ENCODE data around the gene GMPR2.

GMPR2 gene

GRCh38 chr14:24235804-24236688 is 3.3 kb downstream of the GMPR2 start:
- H3K27ac ChIP-seq: no peak overlapping the region

DNA sequence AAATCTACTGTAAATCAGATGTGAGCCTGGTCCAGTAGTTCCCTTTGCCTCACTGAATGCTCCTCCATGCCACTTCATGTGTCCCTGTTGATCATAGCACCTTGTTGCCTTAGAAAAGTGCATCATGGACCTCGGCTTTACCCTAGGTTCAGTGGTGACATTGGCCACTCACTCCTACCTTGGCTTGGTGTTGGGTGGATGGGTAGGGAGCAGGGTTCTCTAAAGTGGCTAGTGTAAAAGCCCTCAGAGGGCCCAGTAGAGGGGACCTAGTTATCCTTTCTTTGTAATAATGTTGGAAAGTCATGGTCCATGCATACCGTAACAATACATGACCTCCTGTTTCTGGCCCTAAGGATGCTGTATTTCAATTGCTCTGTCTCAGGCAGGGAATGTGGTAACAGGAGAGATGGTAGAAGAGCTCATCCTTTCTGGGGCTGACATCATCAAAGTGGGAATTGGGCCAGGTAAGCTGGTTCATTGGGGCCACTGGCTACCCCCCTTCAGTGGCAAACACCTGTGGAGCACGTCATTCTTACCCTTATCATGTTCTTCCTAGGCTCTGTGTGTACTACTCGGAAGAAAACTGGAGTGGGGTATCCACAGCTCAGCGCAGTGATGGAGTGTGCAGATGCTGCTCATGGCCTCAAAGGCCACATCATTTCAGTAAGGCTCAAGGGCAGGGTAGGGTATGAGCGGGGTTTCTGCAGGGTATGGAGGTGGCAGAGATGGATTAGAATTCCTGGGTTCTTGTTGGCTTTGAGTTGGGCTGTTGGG is 4.1 kb downstream of the GMPR2 start:
- TF ChIP-seq, protein P1, sequence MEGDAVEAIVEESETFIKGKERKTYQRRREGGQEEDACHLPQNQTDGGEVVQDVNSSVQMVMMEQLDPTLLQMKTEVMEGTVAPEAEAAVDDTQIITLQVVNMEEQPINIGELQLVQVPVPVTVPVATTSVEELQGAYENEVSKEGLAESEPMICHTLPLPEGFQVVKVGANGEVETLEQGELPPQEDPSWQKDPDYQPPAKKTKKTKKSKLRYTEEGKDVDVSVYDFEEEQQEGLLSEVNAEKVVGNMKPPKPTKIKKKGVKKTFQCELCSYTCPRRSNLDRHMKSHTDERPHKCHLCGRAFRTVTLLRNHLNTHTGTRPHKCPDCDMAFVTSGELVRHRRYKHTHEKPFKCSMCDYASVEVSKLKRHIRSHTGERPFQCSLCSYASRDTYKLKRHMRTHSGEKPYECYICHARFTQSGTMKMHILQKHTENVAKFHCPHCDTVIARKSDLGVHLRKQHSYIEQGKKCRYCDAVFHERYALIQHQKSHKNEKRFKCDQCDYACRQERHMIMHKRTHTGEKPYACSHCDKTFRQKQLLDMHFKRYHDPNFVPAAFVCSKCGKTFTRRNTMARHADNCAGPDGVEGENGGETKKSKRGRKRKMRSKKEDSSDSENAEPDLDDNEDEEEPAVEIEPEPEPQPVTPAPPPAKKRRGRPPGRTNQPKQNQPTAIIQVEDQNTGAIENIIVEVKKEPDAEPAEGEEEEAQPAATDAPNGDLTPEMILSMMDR (conservative IDR thresholded peaks at IDR 0.05): no peak
- H3K27ac ChIP-seq: no peak overlapping the region

More at GRCh38 chr14:24235804-24236688, 3.3 kb downstream of the GMPR2 start:
- TF ChIP-seq, protein P1 (conservative IDR thresholded peaks at IDR 0.05): no peak

GRCh38 chr14:24237463-24237955 is 4.8 kb downstream of the GMPR2 start:
- no peak overlapping the region for H3K27ac ChIP-seq
- TF ChIP-seq, protein P1 (conservative IDR thresholded peaks at IDR 0.05): no peak

- TF ChIP-seq, protein P1 (conservative IDR thresholded peaks at IDR 0.05): no peak
- no peak overlapping the region for H3K27ac ChIP-seq
These were observed 5.4 kb downstream of the GMPR2 start for GRCh38 chr14:24238123-24238522.

DNA sequence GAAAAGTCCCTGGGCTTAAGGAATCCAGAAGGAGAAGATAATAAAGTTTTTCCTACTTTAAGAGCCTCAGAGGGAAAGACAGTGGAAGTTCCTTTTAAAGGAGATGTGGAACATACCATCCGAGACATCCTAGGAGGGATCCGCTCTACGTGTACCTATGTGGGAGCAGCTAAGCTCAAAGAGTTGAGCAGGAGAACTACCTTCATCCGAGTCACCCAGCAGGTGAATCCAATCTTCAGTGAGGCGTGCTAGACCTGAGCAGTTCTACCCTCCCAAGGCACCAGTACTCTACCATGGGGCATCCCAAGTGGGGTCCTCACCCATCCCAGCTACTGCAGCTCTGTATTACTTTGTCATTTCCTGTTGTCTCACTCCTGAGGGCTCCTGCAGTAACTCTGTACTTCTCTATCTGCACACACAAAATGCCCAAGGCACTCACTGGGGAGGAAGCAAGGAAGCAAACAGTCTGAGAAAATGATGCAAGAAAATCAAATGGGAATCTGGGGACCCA is 5.9 kb downstream of the GMPR2 start:
- H3K27ac ChIP-seq: no peak overlapping the region
- TF ChIP-seq, protein P1 (conservative IDR thresholded peaks at IDR 0.05): no peak

DNA sequence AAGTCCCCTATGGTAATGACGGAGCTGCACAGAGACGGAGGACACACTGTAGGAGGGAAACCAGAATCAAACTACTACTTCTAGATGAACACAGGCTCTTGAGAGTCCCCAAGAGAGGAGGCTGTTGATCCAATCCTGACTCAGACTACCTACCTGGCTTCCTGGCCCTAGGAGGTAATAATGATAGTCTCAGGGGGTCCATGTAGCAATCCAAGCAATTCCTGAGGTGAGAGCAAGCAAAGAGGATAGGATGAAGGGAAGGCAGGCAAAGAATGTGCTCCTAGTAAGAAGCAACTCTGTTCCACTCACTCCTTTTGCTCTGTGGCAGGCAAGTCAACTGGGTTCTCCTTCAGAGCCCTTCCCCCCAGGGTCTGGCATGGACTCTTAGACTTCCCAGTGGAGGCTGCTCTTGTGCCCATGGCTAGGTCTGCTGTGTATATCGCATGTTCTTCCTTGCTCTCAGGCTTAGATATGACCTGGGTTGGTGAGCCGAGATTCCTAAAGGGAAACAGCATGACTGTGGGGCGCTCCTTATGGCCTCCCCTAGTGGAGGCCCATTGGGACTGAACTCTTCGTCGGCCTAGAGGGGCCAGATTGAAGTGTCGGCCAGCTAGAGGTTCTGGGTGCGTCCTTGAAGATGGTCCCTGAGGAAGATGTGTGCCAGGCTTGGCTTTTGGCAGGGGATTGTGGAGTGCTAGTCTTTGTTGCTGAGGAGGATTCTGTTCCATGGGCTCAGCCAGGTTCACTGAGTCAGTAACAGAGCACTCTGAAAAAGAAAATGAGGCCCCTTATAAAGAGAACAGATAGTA is 7.6 kb downstream of the GMPR2 start:
- TF ChIP-seq, protein P1 (conservative IDR thresholded peaks at IDR 0.05): no peak
- no peak overlapping the region for H3K27ac ChIP-seq
